DND-41 (cell line): ENCODE data around the gene IGSF21.

Experiments
- ATAC-seq: fragments of 200-7000 bp; cut with Tn5 transposase; 3 replicates; pipeline ENCODE4 v1.9.1; 2021; ENCODE audit warnings: low read depth; ENCODE audit not compliant: insufficient read depth
- DNase-seq: peaks from one replicate; pipeline ENCODE4 v3.0.0-alpha.2; 2020
- H2AFZ ChIP-seq: 2 replicates; pipeline ENCODE4 v1.6.0; 2012; ENCODE audit warnings: low read depth, low read length
- H3K27ac ChIP-seq: 2 replicates; pipeline ENCODE4 v1.5.1; 2012; ENCODE audit warnings: low read length, inconsistent platforms
- H3K27me3 ChIP-seq: fragments of 200-600 bp; sonication (generic); 2 replicates; pipeline ENCODE4 v1.6.0; 2012; ENCODE audit warnings: low read length, mild to moderate bottlenecking, inconsistent platforms; ENCODE audit not compliant: insufficient read depth, poor library complexity
- H3K36me3 ChIP-seq: 2 replicates; pipeline ENCODE4 v1.5.1; 2012; ENCODE audit warnings: low read length, inconsistent platforms; ENCODE audit not compliant: insufficient read depth
- H3K4me1 ChIP-seq: 2 replicates; pipeline ENCODE4 v1.5.1; 2012; ENCODE audit warnings: mild to moderate bottlenecking, low read length; ENCODE audit not compliant: insufficient read depth
- H3K4me2 ChIP-seq: 2 replicates; pipeline ENCODE4 v1.6.0; 2012; ENCODE audit warnings: mild to moderate bottlenecking, moderate library complexity, low read length, inconsistent platforms; ENCODE audit not compliant: insufficient read depth
- H3K4me3 ChIP-seq, 2 experiments: fragments of 200-600 bp in 1 of 2; shearing (Covaris generic) in 1 of 2; 2 replicates each; pipeline ENCODE4 v1.5.1; 2012 to 2016; ENCODE audit warnings: inconsistent platforms in 2 of 2, low read length in 2 of 2, mild to moderate bottlenecking in 2 of 2, low read depth in 1 of 2, moderate library complexity in 1 of 2
- H3K79me2 ChIP-seq: 2 replicates; pipeline ENCODE4 v1.6.0; 2012; ENCODE audit warnings: low read length, inconsistent platforms; ENCODE audit not compliant: insufficient read depth
- H3K9ac ChIP-seq: 2 replicates; pipeline ENCODE4 v1.6.0; 2012; ENCODE audit warnings: low read depth, mild to moderate bottlenecking, inconsistent platforms, low read length, moderate library complexity
- H3K9me3 ChIP-seq: 2 replicates; pipeline ENCODE4 v1.5.1; 2012; ENCODE audit warnings: low read length, moderate library complexity, mild to moderate bottlenecking, inconsistent platforms; ENCODE audit not compliant: insufficient read depth, severe bottlenecking
- H4K20me1 ChIP-seq: 2 replicates; pipeline ENCODE4 v1.6.0; 2012; ENCODE audit warnings: low read length; ENCODE audit not compliant: insufficient read depth
- EZH2 ChIP-seq: IDR thresholded peaks from 3 replicates; pipeline ENCODE4 v1.6.1; 2012; ENCODE audit warnings: borderline replicate concordance, low read depth, mild to moderate bottlenecking, moderate library complexity, low read length, inconsistent platforms; ENCODE audit not compliant: severe bottlenecking
- TF ChIP-seq, protein P1 (sequence below): IDR thresholded peaks from 2 replicates; pipeline ENCODE4 v1.5.1; 2012; ENCODE audit warnings: borderline replicate concordance, low read length, moderate library complexity, mild to moderate bottlenecking; ENCODE audit not compliant: poor library complexity, severe bottlenecking; ENCODE audit errors: extremely low read depth

The IGSF21 gene

DNA sequence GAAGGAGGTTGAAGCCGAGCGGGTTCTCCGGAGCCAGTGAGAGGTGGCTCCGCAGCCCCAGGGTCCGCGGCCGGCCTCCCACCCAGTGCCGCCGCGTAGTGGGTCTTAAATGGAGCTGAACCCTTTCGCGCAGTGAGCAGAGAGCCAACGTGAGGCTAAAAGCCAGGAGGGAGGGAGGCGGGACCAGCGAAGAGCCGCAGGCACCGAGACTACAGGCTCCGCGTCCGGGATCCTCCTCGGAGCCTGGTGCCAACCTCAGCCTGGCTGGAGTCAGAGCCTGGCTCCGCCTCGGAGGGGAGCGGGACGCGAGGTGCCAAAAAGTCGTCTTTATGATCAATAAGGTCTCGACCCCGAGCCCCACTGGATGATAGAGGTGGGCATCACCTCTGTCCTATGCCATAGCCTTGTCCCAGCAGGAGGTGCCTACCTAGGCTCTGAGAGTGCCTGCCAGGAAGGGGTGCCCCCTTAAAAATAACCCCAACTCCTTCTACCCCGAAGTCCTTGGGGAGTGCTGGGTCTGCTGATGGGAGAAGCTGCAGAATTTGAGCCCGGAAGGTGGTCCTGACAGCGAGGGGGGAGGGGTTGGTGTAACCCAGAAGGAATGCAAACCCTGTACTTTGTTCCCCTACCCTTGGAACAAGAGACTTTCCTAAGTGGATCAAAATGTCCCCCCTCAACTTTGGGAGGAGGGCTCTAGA lies 1.6 kb downstream of the IGSF21 start:
- ATAC-seq (no peak), DNase-seq (no peak)
- H4K20me1 ChIP-seq: peaks cover 3% of the 10 kb centered on the region; the same call in 1 of the 2 replicates
- H3K4me2 ChIP-seq: no peak overlapping the region
- no peak for TF ChIP-seq EZH2
- TF ChIP-seq, protein P1, sequence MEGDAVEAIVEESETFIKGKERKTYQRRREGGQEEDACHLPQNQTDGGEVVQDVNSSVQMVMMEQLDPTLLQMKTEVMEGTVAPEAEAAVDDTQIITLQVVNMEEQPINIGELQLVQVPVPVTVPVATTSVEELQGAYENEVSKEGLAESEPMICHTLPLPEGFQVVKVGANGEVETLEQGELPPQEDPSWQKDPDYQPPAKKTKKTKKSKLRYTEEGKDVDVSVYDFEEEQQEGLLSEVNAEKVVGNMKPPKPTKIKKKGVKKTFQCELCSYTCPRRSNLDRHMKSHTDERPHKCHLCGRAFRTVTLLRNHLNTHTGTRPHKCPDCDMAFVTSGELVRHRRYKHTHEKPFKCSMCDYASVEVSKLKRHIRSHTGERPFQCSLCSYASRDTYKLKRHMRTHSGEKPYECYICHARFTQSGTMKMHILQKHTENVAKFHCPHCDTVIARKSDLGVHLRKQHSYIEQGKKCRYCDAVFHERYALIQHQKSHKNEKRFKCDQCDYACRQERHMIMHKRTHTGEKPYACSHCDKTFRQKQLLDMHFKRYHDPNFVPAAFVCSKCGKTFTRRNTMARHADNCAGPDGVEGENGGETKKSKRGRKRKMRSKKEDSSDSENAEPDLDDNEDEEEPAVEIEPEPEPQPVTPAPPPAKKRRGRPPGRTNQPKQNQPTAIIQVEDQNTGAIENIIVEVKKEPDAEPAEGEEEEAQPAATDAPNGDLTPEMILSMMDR: no peak
- H3K9me3 ChIP-seq: no peaks in the 10 kb centered on the region
- H2AFZ ChIP-seq: no peak overlapping the region
- no peaks in the 10 kb centered on the region for H3K36me3 ChIP-seq
- H3K4me3 ChIP-seq: no peak overlapping the region
- no peaks in the 10 kb centered on the region for H3K79me2 ChIP-seq
- no peak overlapping the region for H3K9ac ChIP-seq
- H3K4me1 ChIP-seq: no peaks in the 10 kb centered on the region
- peaks cover 6% of the 10 kb centered on the region for H3K27me3 ChIP-seq
- H3K27ac ChIP-seq: no peak overlapping the region

DNA sequence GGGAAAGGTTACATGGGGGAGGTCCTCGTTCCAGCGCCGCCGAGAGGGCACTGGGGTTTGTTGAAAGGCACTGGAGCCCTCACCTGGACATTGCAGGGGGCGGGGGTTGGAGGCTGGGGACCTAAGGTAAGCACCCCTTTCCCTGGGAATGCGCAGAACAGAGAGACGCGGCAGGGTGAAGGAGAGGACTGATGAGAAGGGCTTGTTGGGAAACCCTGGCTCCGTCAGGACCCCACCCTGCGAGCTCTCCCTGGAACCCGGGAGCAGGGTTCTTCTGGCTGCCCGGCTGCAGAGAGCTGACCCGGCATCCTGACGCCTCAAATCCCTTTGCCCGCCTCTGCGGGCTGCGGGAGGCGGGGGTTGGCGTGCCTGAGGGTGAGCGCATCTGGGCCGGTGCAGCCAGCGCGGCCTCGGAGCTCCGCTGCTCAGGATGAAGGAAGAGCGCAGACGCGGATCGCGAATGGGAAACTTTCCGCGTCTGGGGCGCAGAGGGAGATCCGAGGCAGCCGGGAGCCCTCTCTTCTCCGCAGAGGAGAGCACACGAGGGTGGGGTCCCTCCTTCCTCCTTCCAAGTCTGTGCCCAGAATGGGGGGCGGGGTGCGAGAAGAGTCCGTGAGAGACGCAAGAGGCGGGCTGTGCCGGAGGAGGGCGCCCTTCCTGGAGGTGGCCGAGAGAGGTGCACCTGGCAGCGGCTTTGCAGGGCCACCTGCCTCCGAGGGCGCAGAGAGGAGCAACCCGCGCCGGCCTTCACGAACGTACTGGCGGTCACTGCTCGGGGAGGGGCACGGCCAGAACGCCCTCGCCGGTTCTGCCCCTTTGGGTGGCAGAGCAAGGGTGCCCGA lies 2.4 kb downstream of the IGSF21 start:
- Histone ChIP-seq H3K36me3 (no peaks in the 10 kb centered on the region), H4K20me1 (peaks cover 3% of the 10 kb centered on the region; the same call in 1 of the 2 replicates), H3K9ac (no peak overlapping the region), H3K4me1 (no peaks in the 10 kb centered on the region), H3K27ac (no peak overlapping the region), H3K4me3 (no peak overlapping the region), H2AFZ (no peak overlapping the region), H3K79me2 (no peaks in the 10 kb centered on the region), H3K4me2 (no peak overlapping the region), H3K9me3 (no peaks in the 10 kb centered on the region), H3K27me3 (peaks cover 6% of the 10 kb centered on the region)
- no peak for TF ChIP-seq EZH2
- TF ChIP-seq, protein P1: no peak
- DNase-seq (no peak), ATAC-seq (no peak)

DNA sequence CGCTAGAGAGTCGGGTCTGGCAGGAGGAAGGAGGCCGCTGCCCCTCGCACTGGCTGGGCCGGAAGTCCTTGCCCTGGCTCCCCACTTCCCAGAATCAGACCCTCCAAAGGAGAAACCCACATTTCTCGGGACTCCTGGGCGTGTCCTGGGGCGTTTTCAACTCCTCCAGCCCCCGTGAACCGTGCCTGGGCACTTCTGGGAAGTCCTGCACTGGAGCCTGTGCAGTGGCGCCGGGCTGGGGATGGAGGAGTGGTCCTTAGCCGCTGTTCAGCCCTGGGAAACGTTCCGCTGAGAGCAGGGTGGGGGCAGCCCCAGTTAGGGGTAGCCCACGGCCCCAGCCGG lies 3.0 kb downstream of the IGSF21 start:
- H3K9me3 ChIP-seq: no peaks in the 10 kb centered on the region
- no peak overlapping the region for H3K27ac ChIP-seq
- no peak overlapping the region for H3K4me2 ChIP-seq
- no peak overlapping the region for H3K9ac ChIP-seq
- no peak overlapping the region for H3K4me3 ChIP-seq
- peaks cover 3% of the 10 kb centered on the region; the same call in 1 of the 2 replicates for H4K20me1 ChIP-seq
- H3K27me3 ChIP-seq: peaks cover 6% of the 10 kb centered on the region
- DNase-seq (no peak), ATAC-seq (no peak)
- no peaks in the 10 kb centered on the region for H3K36me3 ChIP-seq
- no peaks in the 10 kb centered on the region for H3K79me2 ChIP-seq
- H3K4me1 ChIP-seq: no peaks in the 10 kb centered on the region
- H2AFZ ChIP-seq: no peak overlapping the region
- TF ChIP-seq, protein P1: no peak
- TF ChIP-seq EZH2: no peak
